MCF 10A (cell line): ENCODE results near the gene PKN2. TPM values are rescaled to one million over a fixed set of nuclear protein-coding genes. Genes with fewer than 3 reads are reported as not detected.

Source experiments
- BruUV-seq: library from RNA; stranded (reverse); fragments of 400-500 nt; replicated peaks from 2 replicates; lab custom pipeline; 2021; lab: Mats Ljungman, UMichigan
- CTCF ChIA-PET: fragments of 300-600 bp; sonication (Branson Sonifier 250); formaldehyde crosslinking; extraction: SDS; loops from one replicate; lab custom pipeline; 2021; ENCODE audit warnings: antibody characterized with exemption, inconsistent platforms; lab: Yijun Ruan, JAX
- POLR2A ChIA-PET: fragments of 300-600, 350-650 bp; sonication (Branson Sonifier 250); formaldehyde crosslinking; extraction: SDS; loops from one replicate; lab custom pipeline; 2020; ENCODE audit warnings: antibody characterized with exemption, inconsistent platforms; lab: Yijun Ruan, JAX
- DNase-seq: peaks from one replicate; pipeline ENCODE4 v3.0.0-alpha.2; 2018; ENCODE audit not compliant: unreplicated experiment
- H3K27ac Mint-ChIP-seq: one replicate; pipeline ENCODE4 v1.8.0; 2022; ENCODE audit warnings: mild to moderate bottlenecking, low read depth, mixed read lengths; ENCODE audit not compliant: unreplicated experiment
- H3K27me3 Mint-ChIP-seq: one replicate; pipeline ENCODE4 v1.8.0; 2022; ENCODE audit warnings: mixed read lengths; ENCODE audit not compliant: insufficient read depth, unreplicated experiment
- H3K36me3 Mint-ChIP-seq: one replicate; pipeline ENCODE4 v1.8.0; 2022; ENCODE audit warnings: mild to moderate bottlenecking, moderate library complexity, mixed read lengths; ENCODE audit not compliant: insufficient read depth, unreplicated experiment
- H3K4me1 Mint-ChIP-seq: one replicate; pipeline ENCODE4 v1.8.0; 2022; ENCODE audit warnings: mixed read lengths; ENCODE audit not compliant: insufficient read depth, unreplicated experiment
- H3K4me3 Mint-ChIP-seq: one replicate; pipeline ENCODE4 v1.8.0; 2022; ENCODE audit warnings: mild to moderate bottlenecking, moderate library complexity, mixed read lengths; ENCODE audit not compliant: unreplicated experiment
- H3K9me3 Mint-ChIP-seq: one replicate; pipeline ENCODE4 v1.8.0; 2022; ENCODE audit warnings: mixed read lengths; ENCODE audit not compliant: unreplicated experiment
- intact Hi-C: fragments of 100-400 bp; cut with micrococcal nuclease; formaldehyde crosslinking; loops from 2 replicates; pipeline ENCODE4 v1.14.1; 2022
- total RNA-seq: library from RNA; stranded (reverse); gene quantifications from 2 replicates; pipeline ENCODE4 v1.2.3, GENCODE V29; 2022
- TF ChIP-seq, protein P1 (sequence below): fragments of 200-600 bp; IDR thresholded peaks from one replicate; pipeline ENCODE4 v1.8.0; 2022; ENCODE audit warnings: antibody characterized with exemption, mild to moderate bottlenecking; ENCODE audit not compliant: unreplicated experiment

Gene PKN2
- total RNA-seq, 1 experiment from 2014 or later: 40.2 TPM

GRCh38 chr1:88668405-88668804, 15.7 kb upstream of the PKN2 start:
- Mint-ChIP-seq H3K36me3 (no peaks in the 10 kb centered on the region), H3K27me3 (no peaks in the 10 kb centered on the region), H3K9me3 (no peaks in the 10 kb centered on the region), H3K4me3 (no peak overlapping the region), H3K4me1 (no peaks in the 10 kb centered on the region), H3K27ac (no peak overlapping the region)
- intact Hi-C loops: no loop called here
- TF ChIP-seq, protein P1, sequence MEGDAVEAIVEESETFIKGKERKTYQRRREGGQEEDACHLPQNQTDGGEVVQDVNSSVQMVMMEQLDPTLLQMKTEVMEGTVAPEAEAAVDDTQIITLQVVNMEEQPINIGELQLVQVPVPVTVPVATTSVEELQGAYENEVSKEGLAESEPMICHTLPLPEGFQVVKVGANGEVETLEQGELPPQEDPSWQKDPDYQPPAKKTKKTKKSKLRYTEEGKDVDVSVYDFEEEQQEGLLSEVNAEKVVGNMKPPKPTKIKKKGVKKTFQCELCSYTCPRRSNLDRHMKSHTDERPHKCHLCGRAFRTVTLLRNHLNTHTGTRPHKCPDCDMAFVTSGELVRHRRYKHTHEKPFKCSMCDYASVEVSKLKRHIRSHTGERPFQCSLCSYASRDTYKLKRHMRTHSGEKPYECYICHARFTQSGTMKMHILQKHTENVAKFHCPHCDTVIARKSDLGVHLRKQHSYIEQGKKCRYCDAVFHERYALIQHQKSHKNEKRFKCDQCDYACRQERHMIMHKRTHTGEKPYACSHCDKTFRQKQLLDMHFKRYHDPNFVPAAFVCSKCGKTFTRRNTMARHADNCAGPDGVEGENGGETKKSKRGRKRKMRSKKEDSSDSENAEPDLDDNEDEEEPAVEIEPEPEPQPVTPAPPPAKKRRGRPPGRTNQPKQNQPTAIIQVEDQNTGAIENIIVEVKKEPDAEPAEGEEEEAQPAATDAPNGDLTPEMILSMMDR: no peak
- POLR2A ChIA-PET: interaction anchor here (1.5 kb wide), 1 partner anchor 16 kb away, joined by 6 read pairs; the partner anchor contains the start of gene PKN2
- CTCF ChIA-PET: interaction anchor here (1.1 to 2.5 kb wide), 2 partner anchors 10 to 13 kb away, joined by 3 to 8 read pairs; no protein-coding TSS in a partner anchor
- DNase-seq: no peak
- BruUV-seq: no TSS peak

GRCh38 chr1:88670462-88670861, 13.6 kb upstream of the PKN2 start:
- ChIA-PET CTCF (no interaction called here), POLR2A (interaction anchor here (6.0 kb wide), 1 partner anchor 14 kb away, joined by 36 read pairs; the partner anchor contains the start of gene PKN2)
- no peaks in the 10 kb centered on the region for H3K36me3 Mint-ChIP-seq
- H3K27me3 Mint-ChIP-seq: no peaks in the 10 kb centered on the region
- BruUV-seq: no TSS peak
- TF ChIP-seq, protein P1: no peak
- H3K4me1 Mint-ChIP-seq: no peaks in the 10 kb centered on the region
- H3K9me3 Mint-ChIP-seq: no peaks in the 10 kb centered on the region
- H3K27ac Mint-ChIP-seq: no peak overlapping the region
- intact Hi-C loops: no loop called here
- H3K4me3 Mint-ChIP-seq: no peak overlapping the region
- DNase-seq: no peak

DNA sequence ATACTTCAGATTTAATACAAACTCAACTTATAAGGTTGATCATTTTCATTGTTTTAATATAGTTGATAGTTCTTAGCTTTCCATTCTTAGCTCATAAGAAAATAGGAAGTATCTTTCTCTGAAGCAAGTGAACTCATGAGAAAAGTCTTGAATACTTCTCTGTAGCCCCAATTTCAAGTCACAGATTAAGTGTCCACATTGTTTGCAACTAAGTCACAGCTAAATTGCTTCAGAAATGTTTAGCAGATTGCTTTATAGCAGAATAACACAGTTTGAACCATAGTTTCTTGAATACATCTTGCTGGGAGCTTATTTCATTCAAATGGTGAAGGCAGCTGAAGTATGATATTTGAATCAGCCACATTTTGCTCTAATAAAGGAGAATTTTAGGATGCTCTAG, 10.6 kb upstream of the PKN2 start:
- BruUV-seq: no TSS peak
- no peak overlapping the region for H3K4me3 Mint-ChIP-seq
- intact Hi-C loops: no loop called here
- no peak overlapping the region for H3K27ac Mint-ChIP-seq
- no peaks in the 10 kb centered on the region for H3K4me1 Mint-ChIP-seq
- H3K27me3 Mint-ChIP-seq: no peaks in the 10 kb centered on the region
- no peak for DNase-seq
- ChIA-PET POLR2A (interaction anchor here (0.7 to 6.0 kb wide), 2 partner anchors 11 to 1450 kb away, joined by 3 to 36 read pairs; partner anchors contain the start of gene PKN2), CTCF (interaction anchor here (1.1 kb wide), 1 partner anchor 17 kb away, joined by 3 read pairs; no protein-coding TSS in a partner anchor)
- no peaks in the 10 kb centered on the region for H3K36me3 Mint-ChIP-seq
- no peaks in the 10 kb centered on the region for H3K9me3 Mint-ChIP-seq
- TF ChIP-seq, protein P1: no peak

DNA sequence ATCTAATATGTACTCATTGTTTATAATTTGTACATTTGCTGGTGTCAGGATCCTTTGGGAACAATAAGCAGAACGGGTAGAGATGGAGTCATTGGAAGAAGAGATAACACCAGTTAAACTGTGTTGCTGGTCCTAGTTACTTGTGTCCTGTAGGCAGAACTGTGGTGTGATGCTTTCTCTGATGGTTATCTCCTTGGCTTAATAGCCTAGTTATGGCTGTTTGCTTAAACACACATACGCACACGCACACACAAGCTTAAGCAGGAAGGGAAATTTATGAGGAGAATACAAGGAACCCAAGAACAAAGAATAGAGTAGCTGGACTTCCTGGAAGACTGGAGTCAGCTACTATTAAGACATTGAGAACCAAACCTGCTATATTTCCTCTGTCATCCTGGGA, 5.7 kb upstream of the PKN2 start:
- Mint-ChIP-seq H3K4me3 (no peak overlapping the region), H3K4me1 (no peaks in the 10 kb centered on the region), H3K9me3 (no peaks in the 10 kb centered on the region), H3K27ac (no peak overlapping the region), H3K27me3 (no peaks in the 10 kb centered on the region), H3K36me3 (no peaks in the 10 kb centered on the region)
- no peak for DNase-seq
- POLR2A ChIA-PET: no interaction called here
- CTCF ChIA-PET: no interaction called here
- TF ChIP-seq, protein P1: no peak
- BruUV-seq: no TSS peak
- intact Hi-C loops: no loop called here
